SK-N-SH (cell line): ENCODE results near the gene RARA. TPM values are rescaled to one million over a fixed set of nuclear protein-coding genes. Genes with fewer than 3 reads are reported as not detected.
A peak's percentile ranks its signal among the peaks of the same experiment; 100 is the strongest.

ENCODE experiments used
- CTCF ChIA-PET: fragments of 300-600, 350-600 bp; formaldehyde crosslinking; extraction: SDS; loops from one replicate; lab custom pipeline; 2021; lab: Yijun Ruan, JAX
- POLR2A ChIA-PET: fragments of 350-600 bp; sonication (Branson Sonifier 250); formaldehyde crosslinking; extraction: SDS; loops from one replicate; lab custom pipeline; 2020; ENCODE audit warnings: antibody characterized with exemption, inconsistent platforms; lab: Yijun Ruan, JAX
- DNase-seq: peaks from one replicate; pipeline ENCODE4 v3.0.0; 2012
- H2AFZ ChIP-seq: fragments of 200-600 bp; sonication (generic); 2 replicates; pipeline ENCODE4 v1.8.1; 2016; ENCODE audit warnings: antibody characterized with exemption, mild to moderate bottlenecking, low read depth
- H3F3A ChIP-seq: fragments of 200-600 bp; sonication (generic); replicated peaks from 2 replicates; pipeline ENCODE3; 2016; ENCODE audit warnings: antibody characterized with exemption, mild to moderate bottlenecking; ENCODE audit not compliant: insufficient read depth
- H3K27ac ChIP-seq, 2 experiments: fragments of 200-500 bp in 1 of 2; fragments of 200-600 bp in 1 of 2; sonication (Bioruptor generic) in 1 of 2; sonication (generic), shearing (Covaris generic) in 1 of 2; 2 replicates each; pipeline versions ENCODE4 v1.5.1 to v1.6.1; 2014 to 2016; ENCODE audit warnings: low read depth in 2 of 2, inconsistent platforms in 1 of 2, low read length in 1 of 2, mild to moderate bottlenecking in 1 of 2, mixed read lengths in 1 of 2
- H3K27me3 ChIP-seq: fragments of 200-600 bp; sonication (generic), shearing (Covaris generic); 2 replicates; pipeline ENCODE4 v1.6.1; 2016; ENCODE audit warnings: mixed run types; ENCODE audit not compliant: insufficient read depth
- H3K36me3 ChIP-seq, 2 experiments: fragments of 200-500 bp in 1 of 2; fragments of 200-600 bp in 1 of 2; sonication (Bioruptor generic) in 1 of 2; sonication (generic) in 1 of 2; replicated peaks in 1 of 2; 2 replicates each; pipeline versions ENCODE3 to v1.5.1; 2014 to 2016; ENCODE audit warnings: low read length in 1 of 2, mild to moderate bottlenecking in 1 of 2; ENCODE audit not compliant: insufficient read depth in 2 of 2, control insufficient read depth in 1 of 2
- H3K4me1 ChIP-seq, 2 experiments: fragments of 200-500 bp in 1 of 2; fragments of 200-600 bp in 1 of 2; sonication (Bioruptor generic) in 1 of 2; sonication (generic), shearing (Covaris generic) in 1 of 2; 2 replicates each; pipeline versions ENCODE4 v1.5.1 to v1.6.1; 2014 to 2016; ENCODE audit warnings: low read depth in 1 of 2, low read length in 1 of 2, mixed run types in 1 of 2; ENCODE audit not compliant: insufficient read depth in 2 of 2, control insufficient read depth in 1 of 2
- H3K4me2 ChIP-seq: fragments of 200-600 bp; sonication (generic), shearing (Covaris generic); 2 replicates; pipeline ENCODE4 v1.6.1; 2017; ENCODE audit warnings: mixed run types
- H3K4me3 ChIP-seq, 2 experiments: fragments of 200-500 bp in 1 of 2; fragments of 200-600 bp in 1 of 2; sonication (Bioruptor generic) in 1 of 2; sonication (generic), shearing (Covaris generic) in 1 of 2; 2 replicates each; pipeline versions ENCODE4 v1.5.1 to v1.8.1; 2014 to 2016; ENCODE audit warnings: low read depth in 2 of 2, inconsistent platforms in 1 of 2, low read length in 1 of 2, mild to moderate bottlenecking in 1 of 2, mixed read lengths in 1 of 2, moderate library complexity in 1 of 2
- H3K79me2 ChIP-seq: fragments of 200-600 bp; sonication (generic); 2 replicates; pipeline ENCODE4 v1.8.1; 2017; ENCODE audit warnings: mild to moderate bottlenecking; ENCODE audit not compliant: insufficient read depth
- H3K9ac ChIP-seq: fragments of 200-600 bp; sonication (generic); 2 replicates; pipeline ENCODE4 v1.6.1; 2017; ENCODE audit warnings: mixed run types
- H3K9me2 ChIP-seq: fragments of 200-600 bp; sonication (generic); 2 replicates; pipeline ENCODE4 v1.6.1; 2017; ENCODE audit warnings: mixed run types
- H3K9me3 ChIP-seq: fragments of 200-600 bp; sonication (generic); 2 replicates; pipeline ENCODE4 v1.6.1; 2017; ENCODE audit warnings: mixed run types, mild to moderate bottlenecking, moderate library complexity
- H4K20me1 ChIP-seq: fragments of 200-600 bp; sonication (generic); 2 replicates; pipeline ENCODE4 v1.6.1; 2017; ENCODE audit warnings: mild to moderate bottlenecking, mixed run types; ENCODE audit not compliant: insufficient read depth
- CHD2 ChIP-seq: fragments of 150-350 bp; IDR thresholded peaks from 2 replicates; pipeline ENCODE4 v1.6.1; 2018; ENCODE audit warnings: low read length; ENCODE audit not compliant: partially characterized antibody
- ELF1 ChIP-seq: IDR thresholded peaks from 2 replicates; pipeline ENCODE4 v1.4.0; 2012
- FOSL2 ChIP-seq: IDR thresholded peaks from 2 replicates; pipeline ENCODE4 v1.4.0; 2012; ENCODE audit warnings: low read depth, mild to moderate bottlenecking, moderate library complexity, borderline replicate concordance
- FOXM1 ChIP-seq: IDR thresholded peaks from 2 replicates; pipeline ENCODE4 v1.4.0; 2012; ENCODE audit warnings: low read depth, mild to moderate bottlenecking
- GABPA ChIP-seq: IDR thresholded peaks from 2 replicates; pipeline ENCODE4 v1.4.0; 2012; ENCODE audit warnings: low read depth, mild to moderate bottlenecking
- GATA2 ChIP-seq: sonication (generic); formaldehyde crosslinking; IDR thresholded peaks from 2 replicates; pipeline ENCODE4 v1.5.0; 2020; ENCODE audit warnings: mild to moderate bottlenecking, missing genetic modification reagents
- JUND ChIP-seq: IDR thresholded peaks from 2 replicates; pipeline ENCODE4 v1.4.0; 2012
- NFIC ChIP-seq: IDR thresholded peaks from 2 replicates; pipeline ENCODE4 v1.4.0; 2012; ENCODE audit warnings: borderline replicate concordance
- NRF1 ChIP-seq: IDR thresholded peaks from 2 replicates; pipeline ENCODE4 v1.6.1; 2012; ENCODE audit warnings: low read depth, mild to moderate bottlenecking, low read length
- PBX3 ChIP-seq: IDR thresholded peaks from 2 replicates; pipeline ENCODE4; 2012
- POLR2AphosphoS5 ChIP-seq: IDR thresholded peaks from 2 replicates; pipeline ENCODE4 v1.6.1; 2012; ENCODE audit warnings: low read depth, low read length
- RAD21 ChIP-seq: IDR thresholded peaks from 2 replicates; pipeline ENCODE4 v1.6.1; 2012; ENCODE audit warnings: mild to moderate bottlenecking, low read length
- REST ChIP-seq: IDR thresholded peaks from 2 replicates; pipeline ENCODE4 v1.6.1; 2012; ENCODE audit warnings: mild to moderate bottlenecking, low read depth, low read length, moderate library complexity
- RFX5 ChIP-seq: IDR thresholded peaks from 2 replicates; pipeline ENCODE4 v1.6.1; 2012; ENCODE audit warnings: mild to moderate bottlenecking, improper control_type of control experiment, low read length
- SIN3A ChIP-seq: IDR thresholded peaks from 2 replicates; pipeline ENCODE4 v1.6.1; 2012; ENCODE audit warnings: low read depth, mild to moderate bottlenecking, low read length, moderate library complexity, borderline replicate concordance
- TEAD4 ChIP-seq: IDR thresholded peaks from 2 replicates; pipeline ENCODE4 v1.4.0; 2012; ENCODE audit warnings: mild to moderate bottlenecking, borderline replicate concordance; ENCODE audit not compliant: insufficient read depth
- WGBS: methylation state at CpG from one replicate; pipeline ENCODE4 v1.1.6; 2017; ENCODE audit warnings: low lambda C conversion rate; 5-methylcytosine and 5-hydroxymethylcytosine counted together
- polyA plus RNA-seq, 3 experiments: library from polyadenylated mRNA; depleted of rRNA; stranded (reverse); fragments of >200 nt; gene quantifications; 2 replicates each; pipeline ENCODE4 v1.2.3, GENCODE V29; 2012

Gene RARA
- polyA plus RNA-seq, 1 of the 3 experiments (the other 2 are of a cell fraction), result 13.3 TPM

GRCh38 chr17:40352779-40353394 lies 43.9 kb downstream of the RARA start:
- Histone ChIP-seq H3K27me3 (no peaks in the 10 kb centered on the region), H3K4me3 (no peak overlapping the region), H3K9me2 (no peaks in the 10 kb centered on the region), H3K4me1 (peaks cover 28 to 81% of the 10 kb centered on the region in 2 experiments), H4K20me1 (peaks cover 37% of the 10 kb centered on the region), H2AFZ (no peak overlapping the region), H3K4me2 (no peak overlapping the region), H3K36me3 (peaks cover 39 to 62% of the 10 kb centered on the region in 2 experiments), H3K79me2 (peaks cover 22% of the 10 kb centered on the region), H3F3A (peaks cover 20% of the 10 kb centered on the region), H3K27ac (peak overlapping the region in 1 of 2 experiments; percentile 24; a peak in 1 of 4 replicates), H3K9me3 (no peaks in the 10 kb centered on the region), H3K9ac (no peak overlapping the region)
- POLR2A ChIA-PET, result interaction anchor here (0.5 to 4.7 kb wide), 2 partner anchors 22 to 212 kb away, joined by 3 to 24 read pairs; partner anchors contain the start of gene CASC3
- no peak for DNase-seq
- 91% methylated on average over 9 of the region's 9 CpGs for WGBS
- no peak for TF ChIP-seq POLR2AphosphoS5
- no peak for TF ChIP-seq GATA2 (CRISPR knock-in tag)
- TF ChIP-seq NRF1, result no peak
- TF ChIP-seq RAD21, result no peak
- TF ChIP-seq FOXM1, result no peak
- no peak for TF ChIP-seq SIN3A
- TF ChIP-seq PBX3, result no peak
- TF ChIP-seq GABPA, result no peak
- CTCF ChIA-PET, result interaction anchor here (0.6 to 57.6 kb wide), 8 partner anchors 9 to 205 kb away, joined by 3 to 1706 read pairs (median 173); partner anchors contain the start of genes CCR7, CDC6, RARA and TOP2A

GRCh38 chr17:40354221-40355122 lies 45.5 kb downstream of the RARA start:
- no peak overlapping the region for H3K9ac ChIP-seq
- TF ChIP-seq JUND (no peak), RFX5 (no peak), CHD2 (no peak), FOSL2 (no peak), REST (no peak), TEAD4 (no peak), ELF1 (no peak), NFIC (no peak)
- no peak overlapping the region for H2AFZ ChIP-seq
- peaks cover 17 to 65% of the 10 kb centered on the region in 2 experiments for H3K4me1 ChIP-seq
- peaks cover 26 to 53% of the 10 kb centered on the region in 2 experiments for H3K36me3 ChIP-seq
- ChIA-PET CTCF (interaction anchor here (0.7 to 57.6 kb wide), 35 partner anchors 11 to 221 kb away, joined by 3 to 1706 read pairs (median 5); partner anchors contain the start of genes CCR7, CDC6, GJD3 and IGFBP4), POLR2A (interaction anchor here (0.7 to 2.7 kb wide), 7 partner anchors 43 to 54 kb away, joined by 3 to 16 read pairs (median 4); no protein-coding TSS in a partner anchor)
- no peaks in the 10 kb centered on the region for H3K9me3 ChIP-seq
- H3K27me3 ChIP-seq, result no peaks in the 10 kb centered on the region
- WGBS, result 89% methylated on average over 18 of the region's 30 CpGs
- peak overlapping the region in 1 of 2 experiments; percentile 79; a peak in 2 of 4 replicates for H3K27ac ChIP-seq
- DNase-seq, result no peak
- H3K4me3 ChIP-seq, result no peak overlapping the region; a peak in 1 of 4 replicates
- no peak overlapping the region for H3K4me2 ChIP-seq
- H4K20me1 ChIP-seq, result peaks cover 24% of the 10 kb centered on the region
- H3F3A ChIP-seq, result peaks cover 29% of the 10 kb centered on the region
- no peaks in the 10 kb centered on the region for H3K9me2 ChIP-seq
- H3K79me2 ChIP-seq, result peaks cover 7% of the 10 kb centered on the region
